SK-N-SH (cell line): ENCODE results near the gene IL3.

Source experiments
- CTCF ChIP-seq: fragments of 200-600 bp; sonication (generic); IDR thresholded peaks from 2 replicates; pipeline ENCODE4 v1.6.1; 2017; ENCODE audit warnings: antibody characterized with exemption, mild to moderate bottlenecking, moderate library complexity
- EP300 ChIP-seq, 2 experiments: IDR thresholded peaks; 2 replicates each; pipeline versions ENCODE4 v1.4.0 to v1.6.1; 2012; ENCODE audit warnings: borderline replicate concordance in 1 of 2, low read depth in 1 of 2, low read length in 1 of 2
- FOXM1 ChIP-seq: IDR thresholded peaks from 2 replicates; pipeline ENCODE4 v1.4.0; 2012; ENCODE audit warnings: low read depth, mild to moderate bottlenecking
- MEF2A ChIP-seq: IDR thresholded peaks from 2 replicates; pipeline ENCODE4 v1.4.0; 2012; ENCODE audit warnings: low read depth, borderline replicate concordance
- MXI1 ChIP-seq: IDR thresholded peaks from 2 replicates; pipeline ENCODE4 v1.6.1; 2012; ENCODE audit warnings: mild to moderate bottlenecking, low read depth, low read length, improper control_type of control experiment
- NFIC ChIP-seq: IDR thresholded peaks from 2 replicates; pipeline ENCODE4 v1.4.0; 2012; ENCODE audit warnings: borderline replicate concordance
- POLR2AphosphoS5 ChIP-seq: IDR thresholded peaks from 2 replicates; pipeline ENCODE4 v1.6.1; 2012; ENCODE audit warnings: low read depth, low read length
- RFX5 ChIP-seq: IDR thresholded peaks from 2 replicates; pipeline ENCODE4 v1.6.1; 2012; ENCODE audit warnings: mild to moderate bottlenecking, improper control_type of control experiment, low read length
- SIN3A ChIP-seq: IDR thresholded peaks from 2 replicates; pipeline ENCODE4 v1.6.1; 2012; ENCODE audit warnings: low read depth, mild to moderate bottlenecking, low read length, moderate library complexity, borderline replicate concordance
- SMC3 ChIP-seq: IDR thresholded peaks from 2 replicates; pipeline ENCODE4 v1.6.1; 2012; ENCODE audit warnings: low read depth, low read length, improper control_type of control experiment
- TCF12 ChIP-seq: IDR thresholded peaks from 2 replicates; pipeline ENCODE4 v1.4.0; 2012
- YY1 ChIP-seq: IDR thresholded peaks from 2 replicates; pipeline ENCODE4 v1.4.0; 2012; ENCODE audit warnings: low read depth, mild to moderate bottlenecking

GRCh38 chr5:132095077-132095410, 34.6 kb downstream of the IL3 start:
- TF ChIP-seq FOXM1, result no peak
- TF ChIP-seq EP300 (IDR thresholded peaks at IDR 0.05; ENCODE audit: borderline replicate concordance in 1 of 2, low read depth in 1 of 2, low read length in 1 of 2), result no peak
- TF ChIP-seq RFX5, result no peak
- no peak for TF ChIP-seq YY1
- no peak for TF ChIP-seq CTCF
- no peak for TF ChIP-seq SMC3
- no peak for TF ChIP-seq MXI1
- no peak for TF ChIP-seq NFIC
- TF ChIP-seq POLR2AphosphoS5, result no peak
- no peak for TF ChIP-seq SIN3A
- no peak for TF ChIP-seq MEF2A
- TF ChIP-seq TCF12, result no peak
